ENCODE results near the gene PLA2G3. TPM values are rescaled to one million over a fixed set of nuclear protein-coding genes. Genes with fewer than 3 reads are reported as not detected.
A peak's percentile ranks its signal among the peaks of the same experiment; 100 is the strongest.
"Not testable (repeated sequence)": the region's sequence is repeated elsewhere in the genome, so short reads cannot be mapped to it uniquely, and the experiment has no call there.

PLA2G3 gene
- total RNA-seq, 6 donors from 2014 or later: 0.79 to 8.1 (median 5.5) TPM

DNA sequence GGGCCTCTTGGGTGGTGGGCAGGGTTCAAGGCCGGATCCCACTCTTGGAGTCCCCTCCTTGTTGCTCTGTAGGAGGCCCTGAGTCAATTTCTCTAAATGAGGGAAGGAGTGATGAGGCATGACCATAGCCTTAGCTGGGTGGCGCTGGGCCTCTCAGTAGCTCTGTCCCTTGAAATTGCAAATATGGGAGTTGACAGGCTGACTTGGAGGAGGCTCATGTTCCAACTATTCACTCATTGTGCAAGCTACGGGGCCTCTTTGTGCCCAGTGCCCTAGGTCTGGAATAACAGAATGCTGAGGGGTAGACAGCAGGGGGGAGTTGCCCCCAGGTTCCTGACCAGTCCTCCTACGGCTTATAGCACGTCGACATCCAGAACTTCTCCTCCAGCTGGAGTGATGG is 40.9 kb downstream of the PLA2G3 start:
- TF ChIP-seq POLR2AphosphoS5 (IDR thresholded peaks at IDR 0.05) (no peak), EP300 (IDR thresholded peaks at IDR 0.05) (no peak), CTCF (IDR thresholded peaks at IDR 0.05) (no peak), POLR2A (IDR thresholded peaks at IDR 0.05) (no peak)
- DNase-seq: no peak
- Histone ChIP-seq H3K4me1 (peaks cover 0 to 3% (median 0%) of the 10 kb centered on the region in 4 donors), H3K9me3 (no peaks in the 10 kb centered on the region), H3K4me3 (no peak overlapping the region), H3K27me3 (no peaks in the 10 kb centered on the region), H3K27ac (peak overlapping the region in 3 of 4 donors; percentile 13 to 62 (median 36)), H3K36me3 (peaks cover 4 to 77% (median 45%) of the 10 kb centered on the region in 4 donors)
- ATAC-seq (ENCODE audit: low FRiP score in 2 of 2): no peak
- 90 to 93% methylated on average over 3 to 6 of the region's 6 CpGs for WGBS, 2 donors

- no peak for TF ChIP-seq POLR2AphosphoS5 (IDR thresholded peaks at IDR 0.05)
- TF ChIP-seq EP300 (IDR thresholded peaks at IDR 0.05): no peak
- TF ChIP-seq POLR2A (IDR thresholded peaks at IDR 0.05): no peak
- TF ChIP-seq CTCF (IDR thresholded peaks at IDR 0.05): no peak
- H3K27me3 ChIP-seq: no peaks in the 10 kb centered on the region
- no peak for ATAC-seq (ENCODE audit: low FRiP score in 2 of 2)
- H3K4me1 ChIP-seq: peaks cover 0 to 3% (median 0%) of the 10 kb centered on the region in 4 donors
- DNase-seq: peak in 1 of 2 donors; percentile 82
- WGBS, 2 donors: 82 to 86% methylated on average over 16 to 36 of the region's 36 CpGs
- no peaks in the 10 kb centered on the region for H3K9me3 ChIP-seq
- H3K4me3 ChIP-seq: no peak overlapping the region
- peak overlapping the region in 3 of 4 donors; percentile 13 to 62 (median 36) for H3K27ac ChIP-seq
- peaks cover 4 to 83% (median 47%) of the 10 kb centered on the region in 4 donors for H3K36me3 ChIP-seq
Measured at GRCh38 chr22:31098632-31099110, 41.6 kb downstream of the PLA2G3 start.

DNA sequence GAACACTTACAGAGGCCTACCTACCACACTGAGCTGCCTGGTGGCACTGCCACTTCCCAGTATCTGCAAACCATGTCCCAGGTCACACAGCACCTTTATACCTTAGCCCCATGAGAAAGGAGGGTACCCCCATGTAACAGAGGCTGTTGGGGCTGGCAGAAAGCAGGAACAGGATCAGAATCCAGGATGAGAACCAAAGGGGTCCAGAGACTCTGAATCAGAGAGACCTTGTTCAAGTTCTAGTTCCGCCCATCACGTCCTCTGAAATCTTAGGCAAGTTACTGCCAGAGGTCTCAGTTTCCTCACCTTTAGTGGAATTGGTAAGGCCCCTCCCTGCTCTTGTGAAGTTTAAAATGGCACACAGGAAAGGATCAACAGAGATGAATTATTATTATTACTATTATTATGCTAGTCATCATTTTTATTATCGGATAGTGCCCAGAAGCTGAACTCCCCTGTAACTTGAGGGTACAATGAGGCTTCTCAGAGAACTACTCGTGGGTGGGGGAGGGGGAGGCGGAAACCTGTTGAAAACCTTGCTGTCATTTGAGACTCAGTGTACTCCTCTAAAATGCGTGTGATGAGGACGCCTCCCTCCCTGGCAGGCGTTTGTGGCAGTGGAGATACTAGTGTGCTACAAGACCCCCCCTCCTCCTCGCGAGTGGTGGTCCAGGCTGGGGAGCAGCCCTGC is 42.2 kb downstream of the PLA2G3 start:
- Histone ChIP-seq H3K27me3 (no peaks in the 10 kb centered on the region), H3K36me3 (peaks cover 4 to 89% (median 51%) of the 10 kb centered on the region in 4 donors), H3K9me3 (no peaks in the 10 kb centered on the region), H3K4me3 (no peak overlapping the region), H3K4me1 (peaks cover 0 to under 1% (median 0%) of the 10 kb centered on the region in 4 donors), H3K27ac (peak overlapping the region in 1 of 4 donors; percentile 10)
- TF ChIP-seq CTCF (IDR thresholded peaks at IDR 0.05) (no peak), EP300 (IDR thresholded peaks at IDR 0.05) (no peak), POLR2A (IDR thresholded peaks at IDR 0.05) (no peak), POLR2AphosphoS5 (IDR thresholded peaks at IDR 0.05) (no peak)
- WGBS, 2 donors: 89 to 90% methylated on average over 10 of the region's 10 CpGs
- DNase-seq: no peak
- ATAC-seq (ENCODE audit: low FRiP score in 2 of 2): no peak

DNA sequence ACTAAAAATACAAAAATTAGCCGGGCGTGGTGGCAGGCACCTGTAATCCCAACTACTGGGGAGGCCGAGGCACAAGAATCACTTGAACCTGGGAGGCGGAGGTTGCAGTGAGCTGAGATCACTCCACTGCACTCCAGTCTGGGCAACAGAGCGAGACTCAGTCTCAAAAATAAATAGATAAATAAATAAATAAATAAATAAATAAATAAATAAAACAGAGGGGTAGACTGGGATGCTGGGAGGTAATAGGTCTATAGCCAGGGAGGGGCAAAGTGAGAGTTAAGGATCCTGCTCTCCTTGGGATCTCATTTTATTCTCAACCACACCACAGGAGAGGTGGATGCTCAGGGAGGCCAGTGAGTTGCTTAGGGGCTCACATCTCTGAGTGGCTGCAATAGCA is 42.8 kb downstream of the PLA2G3 start:
- H3K4me3 ChIP-seq; H3K9me3 ChIP-seq; H3K4me1 ChIP-seq; H3K27me3 ChIP-seq; ATAC-seq (ENCODE audit: low FRiP score in 2 of 2); DNase-seq: not testable (repeated sequence)
- 92 to 99% methylated on average over 5 of the region's 5 CpGs for WGBS, 2 donors
- Histone ChIP-seq H3K27ac (peak overlapping the region in 1 of 4 donors; percentile 6), H3K36me3 (peaks cover 4 to 94% (median 53%) of the 10 kb centered on the region in 4 donors)

DNA sequence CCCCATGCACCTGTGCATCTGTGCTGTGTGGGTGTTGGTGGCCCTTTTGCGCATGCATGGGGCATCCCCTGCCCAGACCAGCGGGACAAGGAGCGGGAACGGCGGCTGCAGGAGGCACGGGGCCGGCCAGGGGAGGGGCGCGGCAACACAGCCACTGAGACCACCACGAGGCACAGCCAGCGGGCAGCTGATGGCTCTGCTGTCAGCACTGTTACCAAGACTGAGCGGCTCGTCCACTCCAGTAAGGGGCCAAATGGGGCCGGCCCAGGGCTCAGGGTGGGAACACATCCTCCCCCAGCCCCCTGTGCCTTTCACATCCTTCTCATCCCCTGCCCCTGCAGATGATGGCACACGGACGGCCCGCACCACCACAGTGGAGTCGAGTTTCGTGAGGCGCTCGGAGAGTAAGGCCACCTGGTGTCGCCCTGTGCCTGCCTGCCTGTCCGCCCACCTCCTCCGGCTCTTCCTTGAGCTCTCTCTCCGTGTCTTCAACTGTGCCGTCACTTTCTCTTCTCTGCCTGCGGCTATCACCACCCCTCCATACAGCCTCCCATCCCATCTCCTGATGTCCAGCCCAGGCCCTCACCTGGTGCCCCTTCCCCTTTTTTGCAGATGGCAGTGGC is 43.5 kb downstream of the PLA2G3 start:
- Histone ChIP-seq H3K36me3 (peaks cover 4 to 95% (median 58%) of the 10 kb centered on the region in 4 donors), H3K27me3 (no peaks in the 10 kb centered on the region), H3K27ac (no peak overlapping the region), H3K4me1 (peaks cover 0 to 5% (median 2%) of the 10 kb centered on the region in 4 donors), H3K4me3 (no peak overlapping the region), H3K9me3 (no peaks in the 10 kb centered on the region)
- 89 to 91% methylated on average over 14 to 27 of the region's 27 CpGs for WGBS, 2 donors
- no peak for TF ChIP-seq POLR2A (IDR thresholded peaks at IDR 0.05)
- TF ChIP-seq CTCF (IDR thresholded peaks at IDR 0.05): no peak
- no peak for TF ChIP-seq POLR2AphosphoS5 (IDR thresholded peaks at IDR 0.05)
- TF ChIP-seq EP300 (IDR thresholded peaks at IDR 0.05): no peak
- DNase-seq (peak in 1 of 2 donors; percentile 76), ATAC-seq (ENCODE audit: low FRiP score in 2 of 2) (no peak)
